KMS-11 (cell line): ENCODE results near the gene DES.

ENCODE experiments used
- H2AFZ ChIP-seq: fragments of 200-600 bp; sonication (generic); 2 replicates; pipeline ENCODE4 v1.6.1; 2016; ENCODE audit warnings: antibody characterized with exemption, mixed run types, low read depth
- H3K27ac ChIP-seq: fragments of 200-600 bp; sonication (generic); 2 replicates; pipeline ENCODE4 v1.6.1; 2016; ENCODE audit warnings: mild to moderate bottlenecking, mixed run types
- H3K27me3 ChIP-seq: fragments of 200-600 bp; sonication (generic); 2 replicates; pipeline ENCODE4 v1.6.1; 2017; ENCODE audit warnings: mild to moderate bottlenecking, low read depth, mixed run types, moderate library complexity; ENCODE audit not compliant: insufficient read depth
- H3K36me3 ChIP-seq: fragments of 200-600 bp; sonication (generic); 2 replicates; pipeline ENCODE4 v1.6.1; 2017; ENCODE audit warnings: mild to moderate bottlenecking, mixed run types; ENCODE audit not compliant: insufficient read depth
- H3K4me1 ChIP-seq: fragments of 200-600 bp; sonication (generic); 2 replicates; pipeline ENCODE4 v1.6.1; 2016; ENCODE audit warnings: mild to moderate bottlenecking, low read depth, mixed run types; ENCODE audit not compliant: poor library complexity, severe bottlenecking
- H3K4me2 ChIP-seq: fragments of 200-600 bp; sonication (generic); 2 replicates; pipeline ENCODE4 v1.7.0; 2016; ENCODE audit warnings: mild to moderate bottlenecking, mixed run types
- H3K4me3 ChIP-seq: fragments of 200-600 bp; sonication (generic); IDR thresholded peaks from 2 replicates; pipeline ENCODE4 v1.6.1; 2017; ENCODE audit warnings: low read depth, low read length, mixed read lengths; ENCODE audit not compliant: insufficient read depth
- H3K79me2 ChIP-seq: fragments of 200-600 bp; sonication (generic); 2 replicates; pipeline ENCODE4 v1.6.1; 2016; ENCODE audit warnings: low read depth, mixed run types; ENCODE audit not compliant: insufficient read depth
- H3K9ac ChIP-seq: fragments of 200-600 bp; sonication (generic); 2 replicates; pipeline ENCODE4 v1.6.1; 2016; ENCODE audit warnings: mild to moderate bottlenecking, mixed run types
- H4K20me1 ChIP-seq: fragments of 200-600 bp; sonication (generic); 2 replicates; pipeline ENCODE4 v1.6.1; 2016; ENCODE audit warnings: mild to moderate bottlenecking, mixed run types; ENCODE audit not compliant: insufficient read depth
- CTCF ChIP-seq: fragments of 200-600 bp; sonication (generic); conservative IDR thresholded peaks from 2 replicates; pipeline ENCODE4 v1.6.1; 2017; ENCODE audit warnings: low read depth, mild to moderate bottlenecking, antibody characterized with exemption, low read length, moderate library complexity, mixed read lengths

Gene DES

GRCh38 chr2:219418155-219419011 is at the start of gene DES:
Gene DES (plus strand): TSS chr2:219418377. CDS start chr2:219418463, 86 bp downstream.
- Histone ChIP-seq H3K27ac (no peak within 1 kb of the TSS), H2AFZ (no peak within 1 kb of the TSS), H3K27me3 (no peaks in the 10 kb centered on the region), H3K9ac (no peak within 1 kb of the TSS), H4K20me1 (no peaks in the 10 kb centered on the region), H3K4me3 (no peak within 1 kb of the TSS), H3K36me3 (no peaks in the 10 kb centered on the region), H3K4me1 (no peaks in the 10 kb centered on the region), H3K4me2 (no peak within 1 kb of the TSS), H3K79me2 (no peaks in the 10 kb centered on the region)
- TF ChIP-seq CTCF: no peak

DNA sequence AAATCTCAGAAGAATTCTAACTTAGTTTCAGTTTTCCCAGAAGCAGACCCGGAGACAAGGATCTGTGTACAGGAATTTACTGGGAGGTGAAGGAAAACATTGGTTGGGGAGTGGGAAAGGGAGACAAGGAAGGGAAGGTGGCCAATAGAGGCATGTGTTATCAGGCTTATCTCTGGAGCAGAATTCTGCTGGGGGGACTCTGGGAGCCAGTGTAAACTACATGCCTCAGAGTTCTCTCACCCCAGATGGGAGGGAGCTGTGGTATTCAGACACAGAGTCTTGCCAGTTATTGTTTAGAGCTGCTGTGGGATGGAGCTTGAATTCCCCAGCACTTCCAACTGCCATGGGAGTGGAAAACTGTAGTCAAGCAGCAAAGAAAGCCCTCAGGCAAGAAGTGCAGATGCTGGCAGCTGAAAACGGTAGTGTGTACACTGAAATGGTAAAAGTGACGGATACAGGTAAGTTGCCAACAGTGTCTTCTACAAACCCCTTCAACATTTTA is 49.4 kb upstream of the DES start:
- TF ChIP-seq CTCF: no peak
- Histone ChIP-seq H3K4me2 (no peak overlapping the region), H4K20me1 (no peaks in the 10 kb centered on the region), H3K27ac (no peak overlapping the region), H3K9ac (no peak overlapping the region), H3K4me3 (no peak overlapping the region), H3K79me2 (no peaks in the 10 kb centered on the region), H2AFZ (no peak overlapping the region), H3K36me3 (no peaks in the 10 kb centered on the region), H3K4me1 (peaks cover 4% of the 10 kb centered on the region), H3K27me3 (no peaks in the 10 kb centered on the region)

DNA sequence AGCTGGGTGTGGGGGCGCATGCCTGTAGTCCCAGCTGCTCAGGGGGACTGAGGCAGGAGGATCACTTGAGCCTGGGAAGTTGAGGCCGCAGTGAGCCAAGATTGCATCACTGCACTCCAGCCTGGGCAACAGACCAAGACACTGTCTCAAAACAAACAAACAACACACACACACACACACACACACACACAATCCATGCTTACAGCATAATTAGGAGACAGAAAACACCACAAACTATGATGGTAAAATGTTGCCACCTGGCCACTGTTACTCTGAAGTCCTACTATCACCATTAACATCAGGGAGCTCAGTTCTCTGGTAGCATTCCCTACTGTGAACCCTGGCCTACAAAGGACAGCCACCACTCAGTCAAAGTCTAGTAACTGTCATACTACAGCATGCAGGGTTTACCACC is 48.7 kb upstream of the DES start:
- Histone ChIP-seq H2AFZ (no peak overlapping the region), H4K20me1 (no peaks in the 10 kb centered on the region), H3K9ac (no peak overlapping the region), H3K4me2 (no peak overlapping the region), H3K27me3 (no peaks in the 10 kb centered on the region), H3K4me3 (no peak overlapping the region), H3K36me3 (no peaks in the 10 kb centered on the region), H3K27ac (no peak overlapping the region), H3K79me2 (no peaks in the 10 kb centered on the region), H3K4me1 (no peaks in the 10 kb centered on the region)
- TF ChIP-seq CTCF: no peak

DNA sequence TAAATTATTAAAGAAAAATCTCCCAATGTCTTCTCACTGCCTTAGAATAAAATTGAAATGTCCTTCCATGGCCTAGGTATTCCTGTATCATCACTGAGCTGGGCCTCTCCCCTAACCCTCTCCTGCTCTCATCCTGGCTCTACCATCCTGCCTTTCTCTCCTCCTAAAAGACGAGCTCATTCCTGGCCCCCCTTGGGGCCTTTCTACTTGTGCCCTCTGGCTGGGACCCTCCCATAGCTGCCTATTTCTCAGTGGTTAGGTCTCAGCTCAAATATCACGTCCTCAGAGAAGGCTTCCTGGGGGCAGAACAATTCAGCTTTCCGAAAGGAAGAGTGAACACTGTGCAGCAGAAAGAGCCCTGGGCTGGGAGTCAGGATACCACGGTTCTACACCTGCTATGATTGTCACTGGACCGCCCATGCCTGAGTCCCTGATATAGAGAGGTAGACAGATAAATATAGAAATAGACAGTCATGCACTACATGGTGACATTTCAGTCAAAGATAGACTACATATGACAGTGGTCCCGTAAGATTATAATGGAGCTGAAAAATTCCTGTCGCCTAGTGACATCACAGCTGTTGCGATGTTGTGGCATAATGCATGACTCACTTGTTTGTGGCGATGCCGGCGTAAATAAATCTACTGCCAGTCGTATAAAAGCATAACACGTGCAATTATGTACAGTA is 39.9 kb upstream of the DES start:
- TF ChIP-seq CTCF: no peak
- Histone ChIP-seq H3K27ac (no peak overlapping the region), H3K4me3 (no peak overlapping the region), H3K4me1 (no peaks in the 10 kb centered on the region), H3K79me2 (no peaks in the 10 kb centered on the region), H3K36me3 (no peaks in the 10 kb centered on the region), H3K4me2 (no peak overlapping the region), H4K20me1 (no peaks in the 10 kb centered on the region), H2AFZ (no peak overlapping the region), H3K27me3 (no peaks in the 10 kb centered on the region), H3K9ac (no peak overlapping the region)
